Measurements from ENCODE around the gene SLC24A3.

The SLC24A3 gene

DNA sequence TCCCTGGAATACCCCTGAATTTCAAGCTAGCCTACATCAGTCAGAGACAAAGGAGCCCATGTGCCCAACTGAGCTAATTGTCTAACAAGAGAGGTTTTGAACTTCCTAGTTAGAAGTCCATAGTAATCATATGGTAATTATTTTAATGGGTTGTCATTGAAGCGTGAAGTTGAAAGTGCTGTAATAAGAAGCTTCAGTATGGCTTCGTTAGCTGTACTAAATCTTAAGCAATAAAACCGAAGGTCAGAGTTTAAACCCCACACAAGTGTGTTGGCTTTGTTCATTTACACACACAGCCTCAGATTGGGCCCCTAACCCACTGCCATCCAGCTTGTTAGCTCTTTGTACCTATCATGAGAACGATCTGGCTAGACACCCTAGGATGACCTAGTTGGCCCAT lies 350.0 kb downstream of the SLC24A3 start:
- no peak for DNase-seq

DNA sequence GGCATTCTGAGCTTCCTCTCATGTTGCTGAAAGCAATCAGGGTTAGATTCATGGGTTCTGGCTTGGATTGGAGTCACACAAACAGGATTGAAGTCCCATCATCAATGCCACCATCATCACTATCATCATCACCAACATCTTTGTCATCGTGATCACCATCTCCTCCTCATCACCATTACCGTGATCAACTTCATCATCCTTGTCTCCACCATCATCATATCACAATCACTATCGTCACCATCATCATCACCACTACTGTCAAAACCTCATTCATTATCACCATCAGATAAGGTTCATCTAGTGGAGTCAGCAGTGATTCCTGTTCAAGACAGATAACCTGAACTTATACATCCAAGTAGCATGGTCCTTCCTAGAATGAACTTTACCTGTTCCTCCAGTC lies 351.8 kb downstream of the SLC24A3 start:
- DNase-seq, result no peak

DNA sequence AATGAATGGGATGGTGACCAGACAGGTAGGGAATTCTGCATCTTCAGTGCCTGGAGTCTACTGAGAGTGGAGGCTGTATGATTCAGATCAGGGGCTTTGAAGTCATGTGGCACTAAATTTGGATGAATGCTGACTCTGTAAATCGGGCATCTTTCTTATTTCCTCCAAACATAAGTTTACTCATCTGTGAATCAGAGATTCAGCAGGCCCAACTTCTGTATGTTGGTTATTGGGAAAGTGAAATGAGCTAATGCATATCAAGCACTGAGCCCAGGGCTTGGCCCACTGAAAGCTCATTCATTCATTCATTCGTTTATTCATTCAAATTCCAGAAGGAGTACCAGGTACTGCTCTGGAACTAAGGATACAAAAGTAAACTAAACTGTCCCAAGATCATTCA lies 353.3 kb downstream of the SLC24A3 start:
- DNase-seq, result no peak

DNA sequence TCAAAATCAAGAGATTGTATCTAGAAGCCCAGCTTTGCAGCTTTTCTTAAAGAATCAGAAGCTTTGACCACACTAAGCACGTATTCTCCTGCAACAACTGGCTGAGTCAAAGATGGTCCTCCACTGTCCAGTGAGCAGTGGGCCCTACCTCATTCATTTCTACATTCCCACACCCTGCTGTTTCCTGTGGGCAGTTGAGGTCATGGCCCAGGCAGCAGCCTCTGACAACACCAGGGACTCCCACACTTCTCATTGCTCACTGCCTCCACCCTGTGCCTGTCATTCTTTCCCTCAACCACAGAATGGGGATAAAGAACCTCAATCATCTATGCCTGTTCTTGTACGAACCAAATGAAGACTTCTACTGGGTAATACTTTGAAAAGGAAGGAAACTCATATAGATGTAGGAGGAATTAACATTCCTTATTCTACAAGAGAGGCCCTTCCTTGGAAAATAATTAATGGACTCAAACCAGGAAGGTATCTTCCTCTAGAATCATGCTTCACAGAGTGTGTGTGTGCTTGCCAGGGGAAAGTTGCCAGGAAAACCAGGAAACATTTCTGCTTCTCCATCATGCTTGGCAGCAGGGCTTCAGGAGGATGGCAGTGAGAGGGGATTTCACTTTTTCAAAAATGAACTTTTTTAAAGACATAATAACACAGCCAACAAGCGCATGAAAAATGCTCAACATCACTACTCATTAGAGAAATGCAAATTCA lies 353.9 kb downstream of the SLC24A3 start:
- peak; percentile 12 for DNase-seq

DNA sequence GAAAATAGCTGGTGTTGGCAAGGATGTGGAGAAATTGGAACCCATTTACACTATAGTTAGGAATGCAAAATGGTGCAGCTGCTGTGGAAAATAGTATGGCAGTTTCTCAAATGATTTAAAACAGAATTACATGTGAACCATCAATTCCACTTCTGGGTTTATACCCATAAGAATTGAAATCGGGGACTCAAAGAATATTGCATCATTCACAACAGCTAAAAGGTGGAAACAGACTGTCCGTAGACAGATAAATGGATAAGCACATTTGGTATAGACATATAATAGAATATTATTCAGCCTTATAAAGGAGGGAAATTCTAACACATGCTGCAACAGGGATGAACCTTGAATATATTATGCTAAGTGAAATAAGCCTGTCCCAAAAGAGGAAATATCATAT lies 355.7 kb downstream of the SLC24A3 start:
- no peak for DNase-seq

DNA sequence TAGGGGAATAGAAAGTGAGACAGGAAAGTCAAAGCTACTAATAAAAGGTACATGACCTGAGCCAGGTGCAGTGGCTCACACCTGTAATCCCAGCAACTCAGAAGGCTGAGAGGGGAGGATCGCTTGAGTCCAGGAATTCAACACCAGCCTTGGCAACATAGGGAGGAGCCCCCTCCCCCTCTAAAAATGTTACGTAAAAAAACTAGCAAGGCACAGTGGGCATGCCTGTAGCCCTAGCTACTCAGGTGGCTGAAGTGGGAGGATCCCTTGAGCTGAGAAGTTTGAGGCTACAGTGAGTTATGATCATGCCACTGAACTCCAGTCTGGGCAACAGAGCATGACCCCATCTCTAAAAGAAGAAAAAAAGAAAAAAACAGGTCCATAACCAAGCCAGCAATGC lies 359.6 kb downstream of the SLC24A3 start:
- no peak for DNase-seq

DNA sequence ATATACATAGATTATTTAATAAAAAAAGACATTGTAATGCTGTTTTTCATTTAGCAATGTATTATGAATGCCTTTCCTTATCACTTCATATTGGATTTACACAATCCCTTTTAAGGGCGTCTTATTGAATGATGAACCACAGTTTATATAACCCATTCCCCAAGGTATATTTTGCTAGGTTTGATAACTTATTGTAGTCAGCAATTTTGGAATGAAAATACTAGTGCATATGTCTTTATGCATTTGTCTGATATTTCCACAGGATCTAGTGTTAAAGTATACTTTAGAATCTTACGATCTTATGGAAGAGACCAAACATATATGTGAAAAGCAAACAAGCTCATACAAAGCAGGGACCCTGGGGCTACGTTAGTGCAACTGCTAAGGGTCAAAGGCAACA lies 365.2 kb downstream of the SLC24A3 start:
- no peak for DNase-seq

DNA sequence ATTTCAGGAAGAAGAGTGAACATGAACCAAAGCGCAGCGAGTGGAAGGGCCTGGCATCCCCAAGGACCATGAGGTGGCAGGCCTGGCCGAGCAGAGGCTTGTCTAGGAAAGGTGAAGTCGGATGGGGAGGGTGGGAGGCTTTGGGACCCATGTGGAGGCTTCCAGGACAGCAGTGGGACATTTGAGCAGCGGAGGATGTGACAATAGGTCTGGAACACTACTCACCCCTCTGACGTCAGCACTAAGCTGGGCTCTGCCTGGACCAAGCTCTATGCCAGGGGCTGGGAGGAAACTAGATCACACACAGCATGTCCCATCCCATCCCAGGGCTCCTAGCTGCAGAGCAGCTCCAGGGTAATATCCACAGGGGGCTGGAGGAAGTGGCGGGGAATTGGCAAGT lies 370.3 kb downstream of the SLC24A3 start:
- no peak for DNase-seq

DNA sequence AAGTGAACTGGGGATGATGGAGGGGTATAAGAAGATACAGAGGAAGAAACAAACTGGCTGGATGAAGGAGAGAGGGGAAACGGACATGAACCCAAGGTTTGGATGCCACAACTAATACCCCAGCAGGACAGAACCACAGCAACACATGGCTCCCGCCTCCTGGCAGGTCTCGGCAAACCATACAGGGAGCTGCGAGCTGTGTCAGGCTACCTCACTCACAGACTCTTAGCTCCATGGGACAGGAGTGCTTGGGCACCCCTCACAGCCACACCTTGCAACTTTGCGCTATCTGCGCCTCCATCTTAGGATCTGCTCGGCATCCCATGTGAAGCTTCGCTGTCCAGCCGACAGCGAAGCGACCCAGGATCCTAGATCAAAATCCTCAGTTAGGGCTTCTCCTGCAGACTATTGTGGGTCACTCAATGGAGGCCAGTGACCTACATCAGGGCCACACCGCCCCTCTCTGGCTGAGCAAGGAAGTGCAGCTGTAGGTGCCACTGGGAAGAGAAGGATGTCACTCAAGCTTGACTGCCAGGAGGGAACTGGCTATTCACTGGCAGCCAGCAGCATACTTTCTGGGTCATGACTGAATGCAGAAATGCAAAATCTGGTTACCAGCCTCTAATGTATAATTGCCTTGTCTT lies 371.2 kb downstream of the SLC24A3 start:
- no peak for DNase-seq

DNA sequence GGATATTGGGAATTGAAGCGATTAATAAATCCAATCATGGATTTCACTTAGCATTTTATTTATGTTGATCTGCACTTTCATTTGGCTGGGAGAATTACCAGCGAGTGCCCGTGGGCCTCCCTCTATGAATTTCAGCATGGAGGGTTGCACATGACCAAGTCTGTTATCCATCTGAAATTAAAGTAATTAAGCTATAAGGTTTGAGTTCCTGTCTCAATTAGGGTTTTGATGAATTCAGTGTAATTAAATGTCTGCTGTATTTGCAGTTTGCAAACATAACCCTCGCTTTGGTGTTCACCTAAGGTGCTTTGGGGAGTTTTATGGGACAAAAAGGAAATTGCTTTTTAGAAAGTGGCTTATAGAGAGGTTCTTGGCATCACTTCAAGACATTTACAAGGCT lies 375.8 kb downstream of the SLC24A3 start:
- DNase-seq, result no peak

DNA sequence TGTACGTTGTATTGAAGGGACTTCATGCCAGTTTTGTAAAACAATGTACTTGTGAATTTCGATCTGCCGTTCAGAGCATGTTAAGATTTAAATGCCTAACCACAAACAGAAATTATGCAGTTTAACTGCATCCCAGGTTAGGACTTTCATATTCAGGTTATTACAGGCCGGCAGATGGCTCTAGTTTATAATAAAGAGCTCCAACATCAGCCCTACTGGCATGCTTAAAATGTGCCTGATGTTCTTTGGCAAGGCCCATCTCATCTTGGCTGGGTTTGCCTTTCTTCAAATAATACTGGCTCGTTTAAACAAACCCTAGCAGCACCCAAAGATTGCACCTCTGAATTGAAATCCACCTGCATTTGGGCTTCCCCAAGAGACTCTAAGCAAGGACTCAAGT lies 376.3 kb downstream of the SLC24A3 start:
- DNase-seq, result no peak

DNA sequence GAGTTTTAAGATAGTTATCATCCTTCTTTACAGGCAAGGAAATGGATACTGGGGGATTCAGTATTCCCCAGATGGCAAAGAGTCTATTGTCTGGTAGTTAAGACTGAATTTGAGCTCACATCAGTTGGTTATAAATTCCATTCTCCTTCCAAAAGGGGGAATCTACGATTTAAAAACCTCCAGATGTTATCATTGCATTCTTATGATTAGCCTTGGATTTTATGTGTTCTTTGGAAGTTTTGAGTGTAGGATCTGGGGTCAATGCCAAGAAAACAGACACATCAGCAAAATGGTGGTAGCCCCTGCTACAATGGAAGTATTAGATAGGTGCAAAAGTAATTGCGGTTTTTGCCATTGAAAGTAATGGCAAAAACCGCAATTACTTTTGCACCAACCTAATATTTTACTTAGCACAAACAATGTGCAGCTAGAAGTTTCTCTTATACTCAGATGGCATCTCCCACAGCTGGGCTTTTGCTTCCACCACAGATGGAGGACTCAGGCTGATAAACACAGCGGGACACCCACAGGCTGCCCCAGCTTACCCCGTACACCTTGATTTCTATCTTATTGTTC lies 377.4 kb downstream of the SLC24A3 start:
- DNase-seq, result no peak

DNA sequence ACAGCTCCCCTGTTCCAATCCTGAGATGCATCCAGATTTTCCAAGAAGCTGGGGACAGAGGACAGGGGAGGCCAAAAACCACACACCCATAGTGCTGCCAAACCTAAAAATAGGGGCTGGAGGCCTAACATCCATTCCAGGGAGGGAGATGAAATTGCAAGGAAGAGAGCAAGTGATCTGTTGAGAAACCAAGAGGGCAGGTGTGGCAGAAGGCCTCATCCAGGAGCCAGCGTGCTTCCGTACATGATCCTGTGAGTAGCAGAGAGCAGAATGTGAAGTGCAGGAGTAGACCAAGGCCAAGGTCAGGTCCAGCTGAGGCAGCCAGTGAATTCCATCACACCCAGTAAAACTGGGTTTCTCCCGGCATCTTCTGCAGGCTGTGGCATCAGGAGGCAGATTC lies 377.9 kb downstream of the SLC24A3 start:
- no peak for DNase-seq

DNA sequence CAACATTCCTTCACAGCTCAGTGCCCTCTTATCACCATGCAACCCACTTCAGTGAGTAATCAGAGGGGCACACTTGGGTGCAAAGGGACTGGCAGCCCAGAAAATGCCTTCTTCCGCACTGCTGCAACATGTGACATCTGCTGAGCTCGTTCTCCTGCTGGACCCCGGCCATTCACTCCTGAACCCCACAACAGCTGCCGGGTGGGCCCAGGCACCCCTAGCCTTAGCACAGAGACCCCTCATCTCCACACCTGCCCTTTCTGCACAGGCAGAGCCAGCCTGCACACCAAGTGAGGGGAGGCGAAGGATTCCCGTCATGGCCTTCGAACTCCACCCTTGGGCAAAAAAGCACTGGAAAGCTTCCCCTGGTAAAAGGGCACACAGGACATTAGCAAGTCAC lies 381.3 kb downstream of the SLC24A3 start:
- DNase-seq, result no peak

DNA sequence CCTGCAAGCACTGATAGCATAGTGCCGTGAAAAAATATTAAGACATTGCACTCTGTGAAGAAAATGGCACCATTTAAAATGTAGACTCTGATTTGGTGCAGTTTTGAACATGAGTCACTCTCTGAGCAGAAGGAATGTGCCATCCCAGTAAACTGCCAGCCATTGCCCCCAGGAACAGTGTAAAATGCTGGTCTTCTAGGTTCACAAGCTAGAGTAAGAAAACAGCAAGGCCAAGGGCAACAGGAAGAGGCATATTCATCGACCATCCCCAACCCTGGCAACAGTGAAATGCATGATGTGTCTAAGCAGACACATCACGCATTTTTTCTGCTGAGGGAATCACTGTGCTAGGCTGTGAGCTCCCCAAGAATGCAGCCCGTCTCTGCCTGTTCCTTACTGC lies 382.5 kb downstream of the SLC24A3 start:
- no peak for DNase-seq

DNA sequence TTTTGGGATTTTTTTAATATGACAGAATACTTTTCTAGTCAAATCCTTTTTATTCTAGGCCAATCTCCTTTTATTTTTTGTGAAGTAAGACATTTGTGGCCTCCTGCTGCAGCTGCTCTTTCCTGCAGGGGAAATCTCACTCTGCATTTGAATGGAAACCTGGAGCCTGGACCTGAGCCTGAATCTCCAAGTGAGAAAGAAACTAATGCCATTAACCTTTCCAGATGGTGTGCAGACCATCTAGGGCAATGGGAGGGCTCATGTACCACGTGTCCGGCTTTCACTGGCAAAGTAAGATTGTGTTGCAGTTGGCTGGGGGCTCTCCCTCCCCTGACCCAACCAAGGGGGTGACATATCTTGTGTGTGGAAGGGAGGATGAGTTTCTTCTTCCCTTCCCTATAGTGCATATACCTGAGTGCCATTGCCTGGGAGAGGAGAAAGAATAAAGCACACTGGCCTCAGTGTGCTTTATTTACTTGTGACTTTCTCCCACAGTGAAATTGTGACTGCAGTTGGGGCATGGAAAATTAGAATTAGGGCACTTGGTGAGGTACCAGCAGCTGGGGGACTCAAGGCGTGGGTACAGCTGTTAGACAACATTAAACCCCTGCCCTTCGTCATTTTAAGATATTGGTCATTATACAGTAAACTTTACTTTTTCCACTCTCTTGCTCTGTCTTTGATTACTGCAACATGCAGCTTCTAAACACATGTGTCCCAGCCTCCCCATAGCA lies 385.8 kb downstream of the SLC24A3 start:
- no peak for DNase-seq

DNA sequence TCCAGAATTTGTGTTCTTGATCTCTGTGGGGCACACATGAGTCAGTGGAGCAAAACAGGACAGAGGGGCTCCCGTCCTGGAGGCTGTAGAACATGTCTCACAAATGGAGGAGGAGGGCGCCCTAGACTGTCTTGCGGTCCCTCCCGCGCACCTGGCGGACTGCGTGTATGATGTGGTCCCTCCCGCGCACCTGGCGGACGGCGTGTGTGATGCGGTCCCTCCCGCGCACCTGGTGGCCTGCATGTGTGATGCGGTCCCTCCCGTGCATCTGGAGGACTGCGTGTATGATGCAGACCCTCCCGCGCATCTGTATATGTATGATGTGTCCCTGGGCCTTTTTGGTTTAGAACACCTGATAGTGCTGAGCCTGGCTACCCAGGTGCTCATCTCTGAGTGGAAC lies 386.8 kb downstream of the SLC24A3 start:
- DNase-seq, result no peak

DNA sequence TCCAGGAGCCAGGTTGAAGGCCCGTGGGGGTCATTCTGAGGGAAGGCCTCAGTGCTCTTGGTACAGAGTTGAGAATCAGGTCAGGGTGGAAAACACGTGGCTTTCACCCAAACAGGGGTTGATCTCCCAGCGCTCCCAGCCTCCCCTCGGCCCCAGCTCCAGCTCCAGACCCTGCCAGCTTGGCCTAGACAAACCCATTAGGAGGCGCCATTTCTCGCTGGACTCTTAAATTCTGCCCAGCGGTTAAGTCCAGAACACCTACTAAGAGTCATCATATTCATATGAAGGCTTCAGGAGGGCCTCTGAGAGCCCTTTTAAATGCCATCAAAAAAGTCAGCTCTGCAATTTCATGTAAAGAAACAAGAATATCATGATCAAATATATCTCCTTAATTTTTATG lies 387.6 kb downstream of the SLC24A3 start:
- DNase-seq, result no peak

DNA sequence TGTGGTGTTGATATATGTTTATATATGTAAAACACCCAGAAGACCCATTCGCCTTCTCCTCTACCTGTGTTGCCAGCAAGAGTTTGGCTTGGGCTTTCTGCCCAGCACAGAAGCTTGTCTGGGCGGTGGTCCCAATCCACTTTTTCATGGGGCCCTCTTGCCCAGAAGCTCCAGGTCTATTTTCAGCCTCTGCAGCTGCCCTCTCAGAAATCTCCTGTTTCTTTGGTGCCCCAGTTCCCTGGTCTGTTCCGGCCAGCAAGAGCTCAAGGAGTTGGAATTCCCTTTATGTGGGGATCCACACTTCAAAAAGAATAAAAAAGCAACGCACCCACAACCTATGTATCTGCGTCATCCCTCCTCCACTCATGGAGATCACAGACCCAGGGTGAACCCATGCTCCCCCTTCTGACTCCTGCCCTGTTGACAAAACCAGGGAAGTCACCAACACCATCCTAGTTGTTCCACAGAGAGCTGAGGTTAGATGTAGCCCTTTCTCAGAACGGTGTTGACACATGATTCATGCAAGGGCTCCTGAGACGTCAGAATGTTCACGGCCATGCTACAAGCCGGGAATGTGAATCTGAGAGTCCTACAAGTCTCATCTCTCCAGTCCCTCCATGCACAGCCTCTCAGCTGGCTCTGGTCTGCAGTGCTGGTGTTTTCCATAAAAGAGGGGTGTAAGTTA lies 388.8 kb downstream of the SLC24A3 start:
- DNase-seq, result no peak

DNA sequence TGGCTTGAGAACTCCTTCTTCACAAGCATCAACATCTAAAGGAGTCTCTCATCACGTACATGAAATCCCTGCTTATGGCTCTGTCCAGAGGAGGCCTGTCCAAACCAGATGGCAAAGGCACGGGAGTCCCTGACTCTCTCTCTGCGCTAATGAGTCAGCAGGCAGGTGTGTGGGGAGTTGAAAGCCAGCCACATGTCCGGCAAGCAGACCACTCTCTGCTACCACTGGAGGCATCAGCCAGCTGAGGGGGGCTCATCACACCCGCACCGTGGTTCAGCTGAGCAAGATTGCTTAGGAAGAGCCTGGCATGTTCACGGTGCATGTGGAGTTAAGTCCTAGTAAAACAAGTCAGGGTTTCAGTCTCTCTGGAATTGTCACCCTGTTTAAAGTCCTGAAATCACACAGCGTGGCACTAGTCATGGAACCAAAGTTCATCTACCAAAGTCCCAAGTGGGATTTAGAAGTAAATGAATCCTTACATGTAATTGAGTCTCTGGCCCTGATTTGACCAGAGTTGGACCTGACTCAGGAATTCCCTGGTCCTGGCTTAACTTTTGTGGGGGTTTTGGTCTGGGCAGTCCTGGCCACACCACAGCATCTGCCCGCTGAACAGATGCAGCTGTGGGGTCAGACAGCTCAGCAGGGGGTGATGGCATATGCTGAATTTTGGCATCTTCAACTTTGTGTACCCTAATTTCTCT lies 390.4 kb downstream of the SLC24A3 start:
- no peak for DNase-seq

DNA sequence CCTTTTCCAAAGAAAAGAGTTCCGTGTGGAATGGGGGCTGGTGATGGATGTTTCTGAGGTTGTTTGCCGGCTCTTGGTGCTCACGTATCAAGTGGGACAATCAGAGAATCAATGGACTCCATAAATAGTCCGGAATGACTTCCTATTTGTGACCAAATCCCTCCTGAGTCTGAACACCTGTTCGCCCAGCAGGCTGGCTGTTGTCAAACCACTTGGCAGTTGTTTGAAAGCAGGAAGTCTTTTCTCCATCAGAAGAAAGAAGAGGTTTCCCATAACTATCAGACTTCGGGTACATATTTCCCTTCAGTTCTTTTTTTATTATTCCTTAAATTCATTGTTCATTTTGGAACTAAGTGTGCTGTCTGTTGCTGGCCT lies 390.9 kb downstream of the SLC24A3 start:
- DNase-seq, result no peak

DNA sequence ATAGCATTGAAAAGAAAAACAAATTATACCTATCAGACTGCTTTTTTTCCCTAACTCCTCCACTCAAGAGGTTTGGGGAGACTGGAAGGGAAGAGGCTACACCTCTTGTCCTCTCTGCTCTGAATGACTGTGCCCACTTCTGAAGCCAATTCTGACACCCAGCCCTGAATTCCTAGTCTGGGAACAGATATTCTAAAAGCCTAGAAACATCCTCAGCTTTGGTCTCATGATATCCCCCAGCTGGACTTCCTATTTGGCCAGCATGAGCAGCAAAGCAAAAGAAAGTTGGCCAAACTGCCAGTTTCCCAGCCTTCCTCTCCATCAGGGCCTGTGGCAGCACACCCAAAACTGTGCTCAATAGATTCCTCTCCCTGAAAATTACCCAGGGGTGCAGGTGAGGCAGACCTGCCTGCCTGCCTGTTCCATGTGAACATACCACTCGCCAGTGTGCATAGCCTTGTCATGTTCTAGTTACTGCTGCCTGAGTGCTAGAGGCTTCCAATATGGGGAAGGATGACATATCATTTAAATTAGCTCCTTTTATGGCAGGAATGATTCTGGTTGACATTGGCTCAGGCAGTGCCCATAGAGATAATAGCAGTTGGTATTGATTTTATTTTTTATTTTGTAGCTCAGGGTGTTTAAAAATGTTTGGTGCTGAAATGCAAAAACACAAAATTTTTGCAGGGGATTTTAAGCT lies 393.5 kb downstream of the SLC24A3 start:
- DNase-seq, result no peak
